ENCODE measurements around the gene PDZRN4.
"Not testable (repeated sequence)": the region's sequence is repeated elsewhere in the genome, so short reads cannot be mapped to it uniquely, and the experiment has no call there.

Gene PDZRN4

GRCh38 chr12:41189395-41190251 lies 1.5 kb downstream of the PDZRN4 start:
- Histone ChIP-seq H3K4me3 (ENCODE audit: low read length) (no peak overlapping the region), H3K9ac (ENCODE audit: low read length) (no peak overlapping the region), H2BK120ac (ENCODE audit: low read depth, low read length) (no peak overlapping the region), H3K4me1 (ENCODE audit: control insufficient read depth, low read depth, low read length) (no peaks in the 10 kb centered on the region), H3K79me2 (ENCODE audit: control insufficient read depth, insufficient read depth, low read length) (no peaks in the 10 kb centered on the region), H3K27ac (ENCODE audit: low read depth, low read length) (no peak overlapping the region), H2AK5ac (ENCODE audit: low read length) (no peak overlapping the region), H3K23ac (ENCODE audit: low read length) (no peak overlapping the region), H3K27me3 (ENCODE audit: insufficient read depth, low read length, poor library complexity) (peaks cover 18% of the 10 kb centered on the region), H3K4ac (ENCODE audit: low read depth, low read length) (no peak overlapping the region), H4K5ac (ENCODE audit: low read length) (no peak overlapping the region), H3K79me1 (ENCODE audit: low read length) (no peaks in the 10 kb centered on the region), H3K18ac (ENCODE audit: low read length) (no peak overlapping the region), H4K8ac (ENCODE audit: low read depth, low read length) (no peak overlapping the region), H3K4me2 (ENCODE audit: low read length) (peak overlapping the region; percentile 45), H2BK5ac (ENCODE audit: low read length) (no peak overlapping the region), H3K56ac (ENCODE audit: low read length) (no peak overlapping the region), H2BK15ac (replicated peaks; ENCODE audit: low read depth) (no peak overlapping the region), H3K36me3 (ENCODE audit: control insufficient read depth, insufficient read depth, low read length) (no peaks in the 10 kb centered on the region)
- peak; percentile 23 for DNase-seq
- no CpG with 5 or more reads among the region's 34 CpGs for WGBS (ENCODE audit: extremely low coverage, insufficient coverage, low lambda C conversion rate)

DNA sequence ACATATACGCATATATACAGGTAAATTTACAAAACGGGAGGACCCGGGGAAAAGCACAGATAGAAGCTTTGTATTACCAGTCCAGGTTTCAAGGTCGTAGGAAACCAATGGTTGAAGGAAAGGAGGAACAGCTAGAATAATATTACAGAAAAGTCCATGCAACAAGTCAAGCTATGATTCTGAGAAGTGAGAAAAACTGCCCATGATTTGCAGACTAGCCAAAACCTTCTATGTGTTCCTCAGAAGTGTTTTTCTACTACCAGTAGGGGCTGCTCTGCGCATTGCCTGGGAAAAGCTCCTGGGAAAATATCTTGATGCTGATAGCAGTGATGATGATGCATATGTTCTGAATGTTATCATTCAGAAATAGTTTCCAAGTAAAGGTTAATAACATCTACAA lies 2.2 kb downstream of the PDZRN4 start:
- H3K27me3 ChIP-seq (ENCODE audit: insufficient read depth, low read length, poor library complexity): peaks cover 18% of the 10 kb centered on the region
- WGBS (ENCODE audit: extremely low coverage, insufficient coverage, low lambda C conversion rate): no CpG with 5 or more reads among the region's 5 CpGs
- no peak overlapping the region for H2BK5ac ChIP-seq (ENCODE audit: low read length)
- H3K79me2 ChIP-seq (ENCODE audit: control insufficient read depth, insufficient read depth, low read length): no peaks in the 10 kb centered on the region
- no peak overlapping the region for H3K23ac ChIP-seq (ENCODE audit: low read length)
- H3K56ac ChIP-seq (ENCODE audit: low read length): no peak overlapping the region
- H3K4me2 ChIP-seq (ENCODE audit: low read length): no peak overlapping the region
- H3K79me1 ChIP-seq (ENCODE audit: low read length): no peaks in the 10 kb centered on the region
- no peak overlapping the region for H3K4me3 ChIP-seq (ENCODE audit: low read length)
- H3K27ac ChIP-seq (ENCODE audit: low read depth, low read length): no peak overlapping the region
- no peak overlapping the region for H4K8ac ChIP-seq (ENCODE audit: low read depth, low read length)
- H2AK5ac ChIP-seq (ENCODE audit: low read length): no peak overlapping the region
- no peak overlapping the region for H2BK15ac ChIP-seq (replicated peaks; ENCODE audit: low read depth)
- no peak overlapping the region for H4K5ac ChIP-seq (ENCODE audit: low read length)
- no peak overlapping the region for H3K4ac ChIP-seq (ENCODE audit: low read depth, low read length)
- H3K4me1 ChIP-seq (ENCODE audit: control insufficient read depth, low read depth, low read length): no peaks in the 10 kb centered on the region
- DNase-seq: peak; percentile 37
- H3K18ac ChIP-seq (ENCODE audit: low read length): no peak overlapping the region
- H2BK120ac ChIP-seq (ENCODE audit: low read depth, low read length): no peak overlapping the region
- no peak overlapping the region for H3K9ac ChIP-seq (ENCODE audit: low read length)
- H3K36me3 ChIP-seq (ENCODE audit: control insufficient read depth, insufficient read depth, low read length): no peaks in the 10 kb centered on the region

DNA sequence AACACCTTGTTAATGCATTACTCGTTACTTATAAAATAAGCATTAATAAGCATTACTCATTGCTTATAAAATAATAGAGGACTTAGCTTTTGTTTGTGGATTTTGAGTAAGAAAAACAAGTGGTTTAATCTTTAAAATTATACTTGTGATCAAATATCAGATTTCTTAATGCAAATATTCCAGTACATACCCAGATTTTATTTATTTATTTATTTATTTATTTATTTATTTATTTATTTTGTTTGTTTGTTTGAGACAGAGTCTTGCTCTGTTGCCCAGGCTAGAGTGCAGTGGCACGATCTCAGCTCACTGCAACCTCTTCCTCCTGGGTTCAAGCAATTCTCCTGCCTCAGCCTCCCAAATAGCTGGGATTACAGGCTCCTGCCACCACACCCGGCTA lies 3.4 kb downstream of the PDZRN4 start:
- H2AK5ac ChIP-seq (ENCODE audit: low read length); H3K4me3 ChIP-seq (ENCODE audit: low read length); H3K9ac ChIP-seq (ENCODE audit: low read length); H3K79me1 ChIP-seq (ENCODE audit: low read length); H3K79me2 ChIP-seq (ENCODE audit: control insufficient read depth, insufficient read depth, low read length); H2BK15ac ChIP-seq (replicated peaks; ENCODE audit: low read depth); H4K5ac ChIP-seq (ENCODE audit: low read length); H3K4ac ChIP-seq (ENCODE audit: low read depth, low read length); H3K27ac ChIP-seq (ENCODE audit: low read depth, low read length); H2BK120ac ChIP-seq (ENCODE audit: low read depth, low read length); H3K36me3 ChIP-seq (ENCODE audit: control insufficient read depth, insufficient read depth, low read length); H3K23ac ChIP-seq (ENCODE audit: low read length); H3K56ac ChIP-seq (ENCODE audit: low read length); H2BK5ac ChIP-seq (ENCODE audit: low read length); H3K18ac ChIP-seq (ENCODE audit: low read length); H4K8ac ChIP-seq (ENCODE audit: low read depth, low read length); H3K4me2 ChIP-seq (ENCODE audit: low read length); H3K4me1 ChIP-seq (ENCODE audit: control insufficient read depth, low read depth, low read length); DNase-seq: not testable (repeated sequence)
- peaks cover 18% of the 10 kb centered on the region for H3K27me3 ChIP-seq (ENCODE audit: insufficient read depth, low read length, poor library complexity)
- WGBS (ENCODE audit: extremely low coverage, insufficient coverage, low lambda C conversion rate): no CpG with 5 or more reads among the region's 3 CpGs

GRCh38 chr12:41193311-41193710 lies 5.2 kb downstream of the PDZRN4 start:
- H3K27me3 ChIP-seq (ENCODE audit: insufficient read depth, low read length, poor library complexity): peaks cover 9% of the 10 kb centered on the region
- H3K4me2 ChIP-seq (ENCODE audit: low read length): no peak overlapping the region
- H3K56ac ChIP-seq (ENCODE audit: low read length): no peak overlapping the region
- WGBS (ENCODE audit: extremely low coverage, insufficient coverage, low lambda C conversion rate): no CpG with 5 or more reads among the region's 1 CpG
- no peak overlapping the region for H2BK120ac ChIP-seq (ENCODE audit: low read depth, low read length)
- H3K27ac ChIP-seq (ENCODE audit: low read depth, low read length): no peak overlapping the region
- H3K4me3 ChIP-seq (ENCODE audit: low read length): no peak overlapping the region
- H3K9ac ChIP-seq (ENCODE audit: low read length): no peak overlapping the region
- no peak overlapping the region for H2BK15ac ChIP-seq (replicated peaks; ENCODE audit: low read depth)
- H3K4ac ChIP-seq (ENCODE audit: low read depth, low read length): no peak overlapping the region
- H3K18ac ChIP-seq (ENCODE audit: low read length): no peak overlapping the region
- DNase-seq: no peak
- H3K79me1 ChIP-seq (ENCODE audit: low read length): no peaks in the 10 kb centered on the region
- no peaks in the 10 kb centered on the region for H3K36me3 ChIP-seq (ENCODE audit: control insufficient read depth, insufficient read depth, low read length)
- no peak overlapping the region for H2AK5ac ChIP-seq (ENCODE audit: low read length)
- no peak overlapping the region for H4K5ac ChIP-seq (ENCODE audit: low read length)
- H2BK5ac ChIP-seq (ENCODE audit: low read length): no peak overlapping the region
- H4K8ac ChIP-seq (ENCODE audit: low read depth, low read length): no peak overlapping the region
- no peak overlapping the region for H3K23ac ChIP-seq (ENCODE audit: low read length)
- H3K79me2 ChIP-seq (ENCODE audit: control insufficient read depth, insufficient read depth, low read length): no peaks in the 10 kb centered on the region
- no peaks in the 10 kb centered on the region for H3K4me1 ChIP-seq (ENCODE audit: control insufficient read depth, low read depth, low read length)

DNA sequence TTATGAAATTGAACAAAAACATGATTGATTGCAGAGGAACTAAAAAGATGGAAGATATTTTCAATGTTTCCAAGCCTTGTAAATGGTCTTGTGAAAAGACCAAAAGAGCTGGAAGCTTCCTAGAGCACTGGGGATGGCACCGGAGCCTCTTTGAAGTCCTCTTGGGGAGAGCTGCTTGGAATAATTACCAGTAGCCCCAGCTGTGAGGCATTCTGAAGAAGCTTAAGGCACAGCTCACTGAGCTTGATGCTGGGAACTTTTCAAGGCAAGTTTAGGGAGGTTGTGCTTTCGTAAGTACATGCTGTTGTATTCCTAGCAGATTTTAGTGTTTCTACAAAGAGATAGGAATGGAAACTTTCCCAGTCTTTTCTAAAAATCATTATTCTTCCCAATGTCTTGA lies 13.9 kb downstream of the PDZRN4 start:
- WGBS (ENCODE audit: extremely low coverage, insufficient coverage, low lambda C conversion rate): no CpG with 5 or more reads among the region's 2 CpGs
- H3K56ac ChIP-seq (ENCODE audit: low read length): no peak overlapping the region
- H3K27me3 ChIP-seq (ENCODE audit: insufficient read depth, low read length, poor library complexity): no peaks in the 10 kb centered on the region

More for the DNA sequence above, 13.9 kb downstream of the PDZRN4 start:
- DNase-seq: no peak
- Histone ChIP-seq H3K4me3 (ENCODE audit: low read length) (no peak overlapping the region), H4K5ac (ENCODE audit: low read length) (no peak overlapping the region), H2AK5ac (ENCODE audit: low read length) (no peak overlapping the region), H3K9ac (ENCODE audit: low read length) (no peak overlapping the region), H2BK15ac (replicated peaks; ENCODE audit: low read depth) (no peak overlapping the region), H3K36me3 (ENCODE audit: control insufficient read depth, insufficient read depth, low read length) (no peaks in the 10 kb centered on the region), H3K79me2 (ENCODE audit: control insufficient read depth, insufficient read depth, low read length) (no peaks in the 10 kb centered on the region), H3K18ac (ENCODE audit: low read length) (no peak overlapping the region), H2BK5ac (ENCODE audit: low read length) (no peak overlapping the region), H3K4me1 (ENCODE audit: control insufficient read depth, low read depth, low read length) (no peaks in the 10 kb centered on the region), H3K4ac (ENCODE audit: low read depth, low read length) (no peak overlapping the region), H3K4me2 (ENCODE audit: low read length) (no peak overlapping the region), H3K27ac (ENCODE audit: low read depth, low read length) (no peak overlapping the region), H3K23ac (ENCODE audit: low read length) (no peak overlapping the region), H2BK120ac (ENCODE audit: low read depth, low read length) (no peak overlapping the region), H4K8ac (ENCODE audit: low read depth, low read length) (no peak overlapping the region), H3K79me1 (ENCODE audit: low read length) (no peaks in the 10 kb centered on the region)

All from mesendoderm (in vitro differentiated cells).